Right atrium auricular region (tissue), 2 donors: Measurements from ENCODE around the gene PCDHGA12. TPM values are rescaled to one million over a fixed set of nuclear protein-coding genes. Genes with fewer than 3 reads are reported as not detected.
A peak's percentile ranks its signal among the peaks of the same experiment; 100 is the strongest.
"Not testable (repeated sequence)": the region's sequence is repeated elsewhere in the genome, so short reads cannot be mapped to it uniquely, and the experiment has no call there.

Source experiments
- DNase-seq: peaks from one replicate; pipeline ENCODE4 v3.0.0-alpha.2; 2019; ENCODE audit warnings: low spot score
- H3K27ac ChIP-seq, 2 donors: fragments of 200-600 bp; sonication (generic); 1 replicate in 1 of 2; 2 replicates in 1 of 2; pipeline ENCODE4 v1.5.1; 2016 to 2019
- H3K27me3 ChIP-seq, 2 donors: fragments of 200-600 bp; sonication (generic); one replicate each; pipeline versions ENCODE4 v1.5.1 to v1.6.0; 2017 to 2019
- H3K36me3 ChIP-seq: fragments of 200-600 bp; sonication (generic); one replicate; pipeline ENCODE4 v1.5.1; 2016
- H3K4me1 ChIP-seq, 2 donors: fragments of 200-600 bp; sonication (generic); one replicate each; pipeline versions ENCODE4 v1.5.1 to v1.6.0; 2017 to 2019
- H3K4me3 ChIP-seq, 2 donors: fragments of 200-600 bp; sonication (generic); 1 replicate in 1 of 2; 2 replicates in 1 of 2; pipeline ENCODE4 v1.5.1; 2017 to 2019; ENCODE audit warnings: mild to moderate bottlenecking in 1 of 2, moderate library complexity in 1 of 2
- H3K9me3 ChIP-seq, 2 donors: fragments of 200-600 bp; sonication (generic); one replicate each; pipeline ENCODE4 v1.5.1; 2019
- total RNA-seq, 2 donors: library from RNA; depleted of rRNA; stranded (reverse); fragments of >200 nt; gene quantifications; one replicate each; pipeline ENCODE4 v1.1.0, GENCODE V29; 2016
- TF ChIP-seq, protein P1 (sequence below), 2 donors: fragments of 200-600 bp; sonication (generic); IDR thresholded peaks; one replicate each; pipeline ENCODE4 v1.5.1; 2019; ENCODE audit warnings: antibody characterized with exemption in 2 of 2

Gene PCDHGA12
- total RNA-seq, 2 donors from 2014 or later: 6.2 to 7.7 TPM

DNA sequence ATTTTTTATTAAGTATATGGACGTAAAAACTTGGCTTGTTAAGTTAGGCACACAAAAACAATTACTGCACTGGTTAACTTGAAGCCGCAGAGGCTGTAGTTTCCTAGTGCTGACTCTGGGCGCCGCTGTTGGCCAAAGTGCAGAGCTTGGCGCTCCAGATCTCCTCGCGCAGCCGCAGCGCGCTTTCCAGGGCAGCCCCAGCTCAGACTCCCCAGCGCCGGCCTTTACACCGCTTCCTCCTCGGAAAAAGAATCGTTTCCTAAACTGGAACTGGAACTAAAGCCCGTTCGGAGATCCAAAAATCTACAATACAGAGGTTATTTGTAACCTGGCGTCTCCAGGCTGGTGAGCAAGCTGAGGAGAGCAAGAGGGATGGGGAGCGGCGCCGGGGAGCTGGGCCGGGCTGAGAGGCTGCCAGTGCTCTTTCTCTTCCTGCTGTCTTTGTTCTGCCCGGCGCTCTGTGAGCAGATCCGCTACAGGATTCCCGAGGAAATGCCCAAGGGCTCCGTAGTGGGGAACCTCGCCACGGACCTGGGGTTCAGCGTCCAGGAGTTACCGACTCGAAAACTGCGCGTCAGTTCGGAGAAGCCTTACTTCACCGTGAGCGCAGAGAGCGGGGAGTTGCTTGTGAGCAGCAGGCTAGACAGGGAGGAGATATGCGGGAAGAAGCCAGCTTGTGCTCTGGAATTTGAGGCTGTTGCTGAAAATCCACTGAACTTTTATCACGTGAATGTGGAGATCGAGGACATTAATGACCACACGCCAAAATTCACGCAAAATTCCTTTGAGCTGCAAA, 32.4 kb upstream of the PCDHGA12 start, which contains the start of gene PCDHGB5:
TSS of gene PCDHGB5 (plus strand) at position 192 of the 796 bp plus-strand sequence. CDS start at position 373, 181 bp downstream.
- not testable (repeated sequence) for DNase-seq, H3K27ac ChIP-seq, H3K27me3 ChIP-seq, H3K36me3 ChIP-seq
- peaks cover 20 to 84% of the 10 kb centered on the region in 2 donors for H3K9me3 ChIP-seq
- peaks cover 0 to 11% of the 10 kb centered on the region in 2 donors for H3K4me1 ChIP-seq
- TF ChIP-seq, protein P1, sequence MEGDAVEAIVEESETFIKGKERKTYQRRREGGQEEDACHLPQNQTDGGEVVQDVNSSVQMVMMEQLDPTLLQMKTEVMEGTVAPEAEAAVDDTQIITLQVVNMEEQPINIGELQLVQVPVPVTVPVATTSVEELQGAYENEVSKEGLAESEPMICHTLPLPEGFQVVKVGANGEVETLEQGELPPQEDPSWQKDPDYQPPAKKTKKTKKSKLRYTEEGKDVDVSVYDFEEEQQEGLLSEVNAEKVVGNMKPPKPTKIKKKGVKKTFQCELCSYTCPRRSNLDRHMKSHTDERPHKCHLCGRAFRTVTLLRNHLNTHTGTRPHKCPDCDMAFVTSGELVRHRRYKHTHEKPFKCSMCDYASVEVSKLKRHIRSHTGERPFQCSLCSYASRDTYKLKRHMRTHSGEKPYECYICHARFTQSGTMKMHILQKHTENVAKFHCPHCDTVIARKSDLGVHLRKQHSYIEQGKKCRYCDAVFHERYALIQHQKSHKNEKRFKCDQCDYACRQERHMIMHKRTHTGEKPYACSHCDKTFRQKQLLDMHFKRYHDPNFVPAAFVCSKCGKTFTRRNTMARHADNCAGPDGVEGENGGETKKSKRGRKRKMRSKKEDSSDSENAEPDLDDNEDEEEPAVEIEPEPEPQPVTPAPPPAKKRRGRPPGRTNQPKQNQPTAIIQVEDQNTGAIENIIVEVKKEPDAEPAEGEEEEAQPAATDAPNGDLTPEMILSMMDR (IDR thresholded peaks at IDR 0.05): peak; percentile 32 to 76
- peak within 1 kb of the TSS; percentile 23 to 42 for H3K4me3 ChIP-seq

DNA sequence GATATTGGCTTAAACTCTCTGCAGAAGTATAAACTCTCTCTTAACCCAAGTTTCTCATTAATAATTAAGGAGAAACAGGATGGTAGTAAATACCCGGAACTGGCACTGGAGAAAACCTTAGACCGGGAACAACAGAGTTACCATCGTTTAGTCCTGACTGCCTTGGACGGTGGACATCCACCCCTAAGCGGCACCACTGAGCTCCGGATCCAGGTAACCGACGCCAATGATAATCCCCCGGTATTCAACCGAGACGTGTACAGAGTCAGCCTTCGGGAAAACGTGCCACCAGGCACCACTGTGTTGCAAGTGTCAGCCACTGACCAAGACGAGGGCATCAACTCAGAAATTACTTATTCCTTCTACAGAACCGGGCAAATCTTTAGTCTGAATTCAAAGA, 31.7 kb upstream of the PCDHGA12 start:
- Histone ChIP-seq H3K4me1 (peaks cover 0 to 11% of the 10 kb centered on the region in 2 donors), H3K9me3 (peaks cover 27 to 84% of the 10 kb centered on the region in 2 donors), H3K4me3 (no peak overlapping the region), H3K27ac (no peak overlapping the region), H3K27me3 (no peaks in the 10 kb centered on the region), H3K36me3 (no peaks in the 10 kb centered on the region)
- TF ChIP-seq, protein P1 (IDR thresholded peaks at IDR 0.05): no peak
- no peak for DNase-seq

DNA sequence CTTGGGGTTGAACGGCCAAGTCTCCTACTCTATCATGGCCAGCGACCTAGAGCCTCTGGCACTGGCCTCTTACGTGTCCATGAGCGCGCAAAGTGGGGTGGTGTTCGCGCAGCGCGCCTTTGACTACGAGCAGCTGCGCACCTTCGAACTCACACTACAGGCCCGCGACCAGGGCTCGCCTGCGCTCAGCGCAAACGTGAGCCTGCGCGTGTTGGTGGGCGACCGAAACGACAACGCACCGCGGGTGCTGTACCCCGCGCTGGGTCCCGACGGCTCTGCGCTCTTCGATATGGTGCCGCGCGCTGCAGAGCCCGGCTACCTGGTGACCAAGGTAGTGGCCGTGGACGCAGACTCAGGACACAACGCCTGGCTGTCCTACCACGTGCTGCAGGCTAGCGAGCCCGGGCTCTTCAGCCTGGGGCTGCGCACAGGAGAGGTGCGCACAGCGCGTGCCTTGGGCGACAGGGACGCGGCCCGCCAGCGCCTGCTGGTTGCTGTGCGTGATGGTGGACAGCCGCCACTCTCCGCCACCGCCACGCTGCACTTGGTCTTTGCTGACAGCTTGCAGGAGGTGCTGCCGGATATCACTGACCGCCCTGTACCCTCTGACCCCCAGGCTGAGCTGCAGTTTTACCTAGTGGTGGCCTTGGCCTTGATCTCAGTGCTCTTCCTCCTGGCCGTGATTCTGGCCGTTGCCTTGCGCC, 30.6 kb upstream of the PCDHGA12 start:
- no peak for DNase-seq
- TF ChIP-seq, protein P1 (IDR thresholded peaks at IDR 0.05): no peak
- Histone ChIP-seq H3K4me1 (peaks cover 0 to 11% of the 10 kb centered on the region in 2 donors), H3K36me3 (peaks cover 2% of the 10 kb centered on the region), H3K9me3 (peaks cover 31 to 84% of the 10 kb centered on the region in 2 donors), H3K27me3 (no peaks in the 10 kb centered on the region), H3K27ac (no peak overlapping the region), H3K4me3 (no peak overlapping the region)

DNA sequence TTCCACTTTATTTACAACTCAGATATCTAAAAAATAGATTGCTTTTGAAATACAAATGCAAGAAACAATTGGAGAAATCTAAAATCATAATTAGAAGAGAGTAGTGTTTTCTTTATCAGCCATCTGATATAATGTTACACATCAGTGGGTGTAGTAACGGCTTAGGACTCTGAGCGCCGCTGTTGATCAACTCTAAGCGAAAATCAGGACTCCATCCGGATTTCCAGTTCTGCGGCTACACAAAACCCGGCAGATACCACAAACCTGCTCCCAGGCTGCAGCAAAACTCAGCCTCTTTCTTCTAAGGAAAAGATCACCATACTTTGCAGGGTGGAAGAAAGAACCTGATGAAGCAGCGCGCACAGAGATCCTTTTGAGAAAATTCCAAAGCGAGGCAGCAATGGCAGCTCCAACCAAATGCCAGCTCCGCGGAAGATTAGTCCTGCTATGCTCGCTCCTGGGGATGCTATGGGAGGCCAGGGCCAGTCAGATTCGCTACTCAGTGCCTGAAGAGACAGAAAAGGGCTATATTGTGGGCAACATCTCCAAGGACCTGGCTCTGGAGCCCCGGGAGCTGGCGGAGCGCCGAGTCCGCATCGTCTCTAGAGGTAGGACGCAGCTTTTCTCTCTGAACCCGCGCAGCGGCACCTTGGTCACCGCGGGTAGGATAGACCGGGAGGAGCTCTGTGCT, 27.6 kb upstream of the PCDHGA12 start, which contains the start of gene PCDHGA9:
TSS of gene PCDHGA9 (plus strand) at position 226 of the 691 bp plus-strand sequence. CDS start at position 401, 175 bp downstream.
- TF ChIP-seq, protein P1 (IDR thresholded peaks at IDR 0.05): peak; percentile 7 to 40
- H3K9me3 ChIP-seq: peaks cover 34 to 92% of the 10 kb centered on the region in 2 donors

DNA sequence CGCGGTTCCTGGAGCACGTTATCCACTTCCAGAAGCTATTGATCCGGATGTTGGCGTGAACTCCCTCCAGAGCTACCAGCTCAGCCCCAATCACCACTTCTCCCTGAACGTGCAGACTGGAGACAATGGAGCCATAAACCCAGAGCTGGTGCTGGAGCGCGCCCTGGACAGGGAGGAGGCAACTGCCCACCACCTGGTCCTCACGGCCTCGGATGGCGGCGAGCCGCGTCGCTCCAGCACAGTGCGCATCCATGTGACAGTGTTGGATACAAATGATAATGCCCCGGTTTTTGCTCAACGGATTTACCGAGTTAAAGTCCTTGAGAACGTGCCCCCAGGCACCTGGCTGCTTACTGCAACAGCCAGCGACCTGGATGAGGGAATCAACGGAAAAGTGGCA, 26.9 kb upstream of the PCDHGA12 start:
- Histone ChIP-seq H3K4me1 (peaks cover 0 to 11% of the 10 kb centered on the region in 2 donors), H3K27ac (no peak overlapping the region), H3K9me3 (peaks cover 36 to 98% of the 10 kb centered on the region in 2 donors), H3K4me3 (no peak overlapping the region), H3K27me3 (no peaks in the 10 kb centered on the region), H3K36me3 (peaks cover 8% of the 10 kb centered on the region)
- TF ChIP-seq, protein P1 (IDR thresholded peaks at IDR 0.05): no peak
- no peak for DNase-seq

More for the DNA sequence above, 27.6 kb upstream of the PCDHGA12 start, which contains the start of gene PCDHGA9:
- H3K4me1 ChIP-seq: peaks cover 0 to 11% of the 10 kb centered on the region in 2 donors
- H3K27ac ChIP-seq: no peak within 1 kb of the TSS
- H3K36me3 ChIP-seq: peaks cover 8% of the 10 kb centered on the region
- no peaks in the 10 kb centered on the region for H3K27me3 ChIP-seq
- DNase-seq: no peak
- peak within 1 kb of the TSS in 1 of 2 donors; percentile 13 for H3K4me3 ChIP-seq
